Osteoblast (primary cell): ENCODE data around the gene JARID2. TPM values are rescaled to one million over a fixed set of nuclear protein-coding genes. Genes with fewer than 3 reads are reported as not detected.

Experiments
- DNase-seq: peaks from one replicate; pipeline ENCODE4 v3.0.0; 2011; ENCODE audit warnings: low spot score, mixed read lengths; ENCODE audit not compliant: insufficient read length; ENCODE audit errors: missing footprints
- H2AFZ ChIP-seq: 2 replicates; pipeline ENCODE4 v1.6.0; 2011; ENCODE audit warnings: mild to moderate bottlenecking, low read length
- H3K27ac ChIP-seq: 2 replicates; pipeline ENCODE4 v1.5.1; 2011; ENCODE audit warnings: mild to moderate bottlenecking, low read depth, low read length, moderate library complexity
- H3K27me3 ChIP-seq: 2 replicates; pipeline ENCODE4 v1.6.0; 2012; ENCODE audit warnings: mild to moderate bottlenecking, control low read depth, inconsistent platforms, low read length, moderate library complexity; ENCODE audit not compliant: insufficient read depth
- H3K36me3 ChIP-seq: 2 replicates; pipeline ENCODE4 v1.5.1; 2011; ENCODE audit warnings: mild to moderate bottlenecking, low read length, control low read depth, moderate library complexity; ENCODE audit not compliant: insufficient read depth
- H3K4me1 ChIP-seq: 2 replicates; pipeline ENCODE4 v1.5.1; 2011; ENCODE audit warnings: mild to moderate bottlenecking, low read length, control low read depth, moderate library complexity; ENCODE audit not compliant: insufficient read depth
- H3K4me2 ChIP-seq: 2 replicates; pipeline ENCODE4 v1.6.0; 2011; ENCODE audit warnings: mild to moderate bottlenecking, low read length; ENCODE audit not compliant: insufficient read depth
- H3K4me3 ChIP-seq: fragments of 200-600 bp; sonication (generic); 3 replicates; pipeline ENCODE4 v1.5.1; 2012; ENCODE audit warnings: mild to moderate bottlenecking, low read length, inconsistent platforms; ENCODE audit not compliant: insufficient read depth
- H3K79me2 ChIP-seq: 2 replicates; pipeline ENCODE4 v1.6.0; 2012; ENCODE audit warnings: mild to moderate bottlenecking, low read length, control low read depth, inconsistent platforms; ENCODE audit not compliant: insufficient read depth
- H3K9me3 ChIP-seq: 2 replicates; pipeline ENCODE4 v1.5.1; 2011; ENCODE audit warnings: low read depth, low read length, control low read depth
- H4K20me1 ChIP-seq: 2 replicates; pipeline ENCODE4 v1.6.0; 2012; ENCODE audit warnings: mild to moderate bottlenecking, low read length, control low read depth; ENCODE audit not compliant: insufficient read depth
- total RNA-seq: library from RNA; depleted of rRNA; stranded (reverse); fragments of >200 nt; gene quantifications from 2 replicates; pipeline ENCODE4 v1.2.3, GENCODE V29; 2012
- TF ChIP-seq, protein P1 (sequence below): IDR thresholded peaks from 2 replicates; pipeline ENCODE4 v1.5.1; 2011; ENCODE audit warnings: mild to moderate bottlenecking, low read depth, low read length, moderate library complexity; ENCODE audit errors: extremely low read depth

Gene JARID2
- total RNA-seq, 1 donor = 10.5 TPM

DNA sequence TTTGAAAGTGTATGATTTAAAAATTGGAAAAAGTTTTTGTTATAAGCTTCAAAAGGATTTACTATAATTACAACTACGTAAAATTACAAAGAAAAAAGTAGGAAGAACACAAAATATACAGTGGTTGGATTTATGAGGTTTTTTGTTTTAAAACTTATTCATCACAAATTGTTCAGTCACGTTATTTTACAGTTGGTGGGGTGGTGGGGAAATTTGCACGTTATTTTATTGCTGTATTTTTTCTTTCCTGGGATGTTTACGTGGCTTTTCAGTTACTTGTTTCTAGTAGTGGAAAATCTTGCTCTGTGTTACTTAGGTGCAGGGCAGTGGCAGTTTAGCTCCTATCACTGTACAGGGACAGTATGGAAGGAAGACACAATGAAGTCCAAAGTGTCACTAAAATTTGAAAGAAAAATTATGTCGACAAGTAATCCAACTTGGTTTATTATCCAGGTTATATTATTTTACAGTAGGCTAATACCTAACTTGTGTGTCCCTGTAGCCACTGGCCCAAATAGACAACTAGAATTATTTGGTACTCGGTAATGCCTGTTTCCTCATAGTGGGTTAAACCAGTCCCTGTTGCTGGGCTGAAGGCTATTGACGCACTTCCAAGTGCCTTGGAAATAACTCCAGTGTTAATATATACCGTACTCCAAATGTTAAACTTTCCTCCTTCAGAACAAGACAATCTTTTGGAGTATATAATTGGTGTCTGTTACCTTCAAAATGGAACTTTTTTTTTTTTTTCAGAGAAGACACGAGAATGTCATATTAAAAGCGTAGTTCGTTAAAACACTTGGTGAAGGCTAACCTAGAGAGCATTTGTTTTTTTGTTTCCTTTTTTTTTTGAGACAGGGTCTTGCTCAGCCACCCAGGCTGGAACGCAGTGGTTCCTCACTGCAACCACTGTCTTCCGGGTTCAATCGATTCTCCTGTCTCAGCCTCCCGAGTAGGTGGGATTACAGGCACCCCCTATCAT is 4.6 kb downstream of the JARID2 start:
- TF ChIP-seq, protein P1, sequence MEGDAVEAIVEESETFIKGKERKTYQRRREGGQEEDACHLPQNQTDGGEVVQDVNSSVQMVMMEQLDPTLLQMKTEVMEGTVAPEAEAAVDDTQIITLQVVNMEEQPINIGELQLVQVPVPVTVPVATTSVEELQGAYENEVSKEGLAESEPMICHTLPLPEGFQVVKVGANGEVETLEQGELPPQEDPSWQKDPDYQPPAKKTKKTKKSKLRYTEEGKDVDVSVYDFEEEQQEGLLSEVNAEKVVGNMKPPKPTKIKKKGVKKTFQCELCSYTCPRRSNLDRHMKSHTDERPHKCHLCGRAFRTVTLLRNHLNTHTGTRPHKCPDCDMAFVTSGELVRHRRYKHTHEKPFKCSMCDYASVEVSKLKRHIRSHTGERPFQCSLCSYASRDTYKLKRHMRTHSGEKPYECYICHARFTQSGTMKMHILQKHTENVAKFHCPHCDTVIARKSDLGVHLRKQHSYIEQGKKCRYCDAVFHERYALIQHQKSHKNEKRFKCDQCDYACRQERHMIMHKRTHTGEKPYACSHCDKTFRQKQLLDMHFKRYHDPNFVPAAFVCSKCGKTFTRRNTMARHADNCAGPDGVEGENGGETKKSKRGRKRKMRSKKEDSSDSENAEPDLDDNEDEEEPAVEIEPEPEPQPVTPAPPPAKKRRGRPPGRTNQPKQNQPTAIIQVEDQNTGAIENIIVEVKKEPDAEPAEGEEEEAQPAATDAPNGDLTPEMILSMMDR = no peak
- no peak overlapping the region for H3K4me3 ChIP-seq
- H2AFZ ChIP-seq = no peak overlapping the region
- peaks cover 26% of the 10 kb centered on the region for H4K20me1 ChIP-seq
- H3K79me2 ChIP-seq = peaks cover 84% of the 10 kb centered on the region
- peak overlapping the region; percentile 72 for H3K27ac ChIP-seq
- H3K4me2 ChIP-seq = no peak overlapping the region
- no peaks in the 10 kb centered on the region for H3K9me3 ChIP-seq
- H3K36me3 ChIP-seq = no peaks in the 10 kb centered on the region
- H3K27me3 ChIP-seq = no peaks in the 10 kb centered on the region
- peaks cover 22% of the 10 kb centered on the region for H3K4me1 ChIP-seq
- DNase-seq = no peak

DNA sequence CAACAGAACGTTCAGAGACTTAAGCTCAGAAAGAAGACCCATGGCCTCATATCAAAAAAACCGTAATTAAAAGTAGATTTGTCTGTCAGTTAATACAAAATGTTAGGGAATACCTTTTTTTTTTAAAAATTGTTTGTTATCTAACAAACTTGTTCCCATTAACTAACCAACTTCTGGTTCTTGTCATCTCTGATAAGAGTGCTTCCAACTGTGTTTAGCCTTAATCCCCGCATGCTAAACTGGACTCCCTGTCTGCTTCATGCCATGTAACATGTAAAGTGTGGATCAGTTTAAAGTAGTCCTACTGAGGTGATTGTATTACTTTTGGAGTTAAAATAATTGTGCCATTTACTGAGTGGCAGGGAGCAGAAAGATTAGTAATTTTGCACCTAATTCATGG is 6.3 kb downstream of the JARID2 start:
- H3K79me2 ChIP-seq = peaks cover 88% of the 10 kb centered on the region
- no peaks in the 10 kb centered on the region for H3K27me3 ChIP-seq
- H3K36me3 ChIP-seq = no peaks in the 10 kb centered on the region
- H3K4me2 ChIP-seq = no peak overlapping the region
- DNase-seq = no peak
- peaks cover 25% of the 10 kb centered on the region for H3K4me1 ChIP-seq
- no peak overlapping the region for H3K27ac ChIP-seq
- H3K4me3 ChIP-seq = no peak overlapping the region
- H3K9me3 ChIP-seq = no peaks in the 10 kb centered on the region
- H4K20me1 ChIP-seq = peaks cover 37% of the 10 kb centered on the region
- TF ChIP-seq, protein P1 = no peak
- no peak overlapping the region for H2AFZ ChIP-seq

DNA sequence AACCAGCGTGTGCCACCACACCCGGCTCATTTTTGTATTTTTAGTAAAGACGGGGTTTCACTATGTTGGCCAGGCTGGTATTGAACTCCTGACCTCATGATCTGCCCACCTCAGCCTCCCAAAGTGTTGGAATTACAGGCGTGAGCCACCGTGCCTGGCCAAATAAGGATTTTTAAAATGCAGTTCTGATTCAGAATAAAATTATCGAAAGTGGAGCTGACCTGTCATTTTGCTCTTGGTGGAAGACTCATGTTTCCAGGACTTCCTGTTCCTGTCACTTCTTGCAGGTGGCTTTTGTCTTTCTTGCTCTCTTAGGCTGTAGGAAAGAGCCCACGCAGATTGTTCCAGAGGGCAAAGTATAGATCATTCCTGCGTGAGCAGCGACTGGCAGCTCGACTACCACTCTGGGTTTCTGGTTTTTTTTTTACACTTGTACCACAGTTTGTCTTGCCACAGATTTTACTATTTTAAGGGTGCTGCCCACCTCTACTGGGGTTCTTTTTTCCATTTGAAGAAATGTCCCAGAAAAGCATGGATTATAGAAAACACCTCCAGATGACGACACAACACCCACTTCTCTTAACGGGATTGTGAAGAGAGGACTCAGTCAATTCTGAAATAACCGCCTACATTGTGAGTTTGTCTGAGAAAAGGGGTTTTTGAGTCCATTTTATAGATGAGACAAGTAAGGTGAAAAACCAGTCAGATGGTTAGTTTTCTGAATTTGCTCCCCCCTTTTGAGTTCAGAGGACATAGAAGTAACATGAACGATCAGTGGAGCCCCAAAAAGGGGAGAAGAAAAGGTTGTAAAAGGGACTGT is 7.5 kb downstream of the JARID2 start:
- TF ChIP-seq, protein P1 = no peak
- H3K79me2 ChIP-seq = peaks cover 93% of the 10 kb centered on the region
- H3K4me1 ChIP-seq = peaks cover 30% of the 10 kb centered on the region

More for the DNA sequence above, 7.5 kb downstream of the JARID2 start:
- no peaks in the 10 kb centered on the region for H3K27me3 ChIP-seq
- no peak overlapping the region for H3K27ac ChIP-seq
- peaks cover 42% of the 10 kb centered on the region for H4K20me1 ChIP-seq
- no peak for DNase-seq
- no peak overlapping the region for H3K4me2 ChIP-seq
- no peak overlapping the region for H3K4me3 ChIP-seq
- H3K36me3 ChIP-seq = no peaks in the 10 kb centered on the region
- no peaks in the 10 kb centered on the region for H3K9me3 ChIP-seq
- H2AFZ ChIP-seq = no peak overlapping the region
